HG02943 (cell line): ENCODE data around the gene GHITM.
A peak's percentile ranks its signal among the peaks of the same experiment; 100 is the strongest.
"Not testable (repeated sequence)": the region's sequence is repeated elsewhere in the genome, so short reads cannot be mapped to it uniquely, and the experiment has no call there.

Experiments
- ATAC-seq: cut with Tn5 transposase; IDR thresholded peaks from one replicate; pipeline ENCODE4 v1.9.1; 2021; ENCODE audit warnings: mild to moderate bottlenecking, low read depth, moderate library complexity; ENCODE audit not compliant: unreplicated experiment

The GHITM gene

GRCh38 chr10:84139126-84140035 is at the start of gene GHITM:
Gene GHITM, plus strand, starts transcription at chr10:84139509. Its CDS starts 1,992 bp downstream, at chr10:84141501.
- ATAC-seq: peak; percentile 99

GRCh38 chr10:84095811-84096497 is 43.4 kb upstream of the GHITM start:
- no peak for ATAC-seq

GRCh38 chr10:84097787-84098353 is 41.4 kb upstream of the GHITM start:
- no peak for ATAC-seq

- no peak for ATAC-seq
These were observed 40.6 kb upstream of the GHITM start for GRCh38 chr10:84098667-84099066.

- ATAC-seq: no peak
These were observed 38.3 kb upstream of the GHITM start for GRCh38 chr10:84101042-84101441.

GRCh38 chr10:84108797-84109196 is 30.5 kb upstream of the GHITM start:
- ATAC-seq: no peak

GRCh38 chr10:84109772-84110171 is 29.5 kb upstream of the GHITM start:
- not testable (repeated sequence) for ATAC-seq

GRCh38 chr10:84113468-84113867 is 25.8 kb upstream of the GHITM start:
- ATAC-seq: not testable (repeated sequence)

GRCh38 chr10:84114088-84114667 is 25.1 kb upstream of the GHITM start:
- ATAC-seq: no peak

GRCh38 chr10:84117204-84117603 is 22.1 kb upstream of the GHITM start:
- not testable (repeated sequence) for ATAC-seq

- no peak for ATAC-seq
These were observed 21.5 kb upstream of the GHITM start for GRCh38 chr10:84117686-84118394.

GRCh38 chr10:84118395-84119006 is 20.8 kb upstream of the GHITM start:
- no peak for ATAC-seq

GRCh38 chr10:84123362-84123761 is 15.9 kb upstream of the GHITM start:
- no peak for ATAC-seq

GRCh38 chr10:84125910-84126784 is 13.2 kb upstream of the GHITM start:
- ATAC-seq: not testable (repeated sequence)

GRCh38 chr10:84126785-84127167 is 12.5 kb upstream of the GHITM start:
- ATAC-seq: no peak

GRCh38 chr10:84135836-84136235 is 3.5 kb upstream of the GHITM start:
- no peak for ATAC-seq

- ATAC-seq: no peak
These were observed 1.5 kb upstream of the GHITM start for GRCh38 chr10:84137811-84138210.

GRCh38 chr10:84138478-84139125 is 707 bp upstream of the GHITM start:
- no peak for ATAC-seq

GRCh38 chr10:84140036-84140379 is 699 bp downstream of the GHITM start:
- peak; percentile 1 for ATAC-seq
